Loucy (cell line): ENCODE results near the gene S1PR3.

Experiments
- CTCF ChIP-seq: fragments of 200-600 bp; sonication (generic); conservative IDR thresholded peaks from 2 replicates; pipeline ENCODE4 v1.5.1; 2014; ENCODE audit warnings: mild to moderate bottlenecking, antibody characterized with exemption, low read length
- EZH2phosphoT487 ChIP-seq: fragments of 200-600 bp; IDR thresholded peaks from 2 replicates; pipeline ENCODE4 v1.6.1; 2018; ENCODE audit warnings: antibody characterized with exemption, mild to moderate bottlenecking, moderate library complexity, borderline replicate concordance

- TF ChIP-seq CTCF (no peak), EZH2phosphoT487 (no peak)
Measured at GRCh38 chr9:88979791-88980190, 11.5 kb upstream of the S1PR3 start.
